Measurements from ENCODE around the gene AFAP1. TPM values are rescaled to one million over a fixed set of nuclear protein-coding genes. Genes with fewer than 3 reads are reported as not detected.

Gene AFAP1
- total RNA-seq, 4 donors from 2014 or later = 25.1 to 56.9 (median 26.4) TPM

DNA sequence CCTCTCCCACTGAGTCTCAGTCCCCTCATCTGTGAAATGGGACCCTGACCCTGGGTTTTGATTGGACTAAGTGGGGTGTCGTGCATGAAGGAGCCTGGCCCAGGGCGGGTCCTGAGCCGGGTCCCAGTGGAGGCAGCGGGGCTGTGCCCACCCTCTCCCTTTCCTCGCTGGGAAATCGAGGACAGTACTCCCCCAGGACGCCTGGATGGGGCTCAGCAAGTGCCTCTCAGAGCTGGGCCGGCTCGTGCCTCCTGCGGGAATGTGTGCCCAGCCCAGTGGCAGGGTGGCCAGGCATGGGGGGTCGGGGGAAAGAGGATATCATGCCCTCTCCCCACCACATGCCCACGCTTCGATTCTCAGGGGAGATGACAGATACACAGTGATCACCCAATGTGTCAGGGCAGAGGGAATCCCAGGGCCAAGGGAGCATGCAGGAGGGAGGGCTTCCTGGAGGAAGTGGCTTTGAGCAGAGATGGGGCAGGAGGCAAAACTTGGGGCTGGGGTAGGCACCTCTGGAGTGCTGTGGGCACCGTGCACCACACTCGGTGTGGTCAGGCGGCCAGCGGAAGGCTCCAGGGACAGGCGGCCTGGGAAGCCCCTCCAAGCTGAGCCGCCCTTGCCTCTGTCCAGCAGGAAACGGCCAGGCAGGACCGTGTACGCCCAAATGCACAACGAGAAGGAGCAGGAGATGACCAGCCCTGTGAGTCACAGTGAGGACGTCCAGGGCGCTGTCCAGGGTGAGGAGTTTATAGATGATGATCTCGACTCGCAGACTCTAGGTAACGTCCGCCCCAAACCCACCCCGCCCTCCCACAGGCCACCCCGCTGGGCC, 203.0 kb downstream of the AFAP1 start:
- Histone ChIP-seq H3K4me1 (no peaks in the 10 kb centered on the region), H3K36me3 (no peaks in the 10 kb centered on the region), H3K27me3 (peaks cover 3% of the 10 kb centered on the region), H3K27ac (no peak overlapping the region), H3K4me3 (no peak overlapping the region), H3K9me3 (no peaks in the 10 kb centered on the region)
- TF ChIP-seq EP300 (IDR thresholded peaks at IDR 0.05; ENCODE audit: low read depth) = no peak
- TF ChIP-seq, protein P1, sequence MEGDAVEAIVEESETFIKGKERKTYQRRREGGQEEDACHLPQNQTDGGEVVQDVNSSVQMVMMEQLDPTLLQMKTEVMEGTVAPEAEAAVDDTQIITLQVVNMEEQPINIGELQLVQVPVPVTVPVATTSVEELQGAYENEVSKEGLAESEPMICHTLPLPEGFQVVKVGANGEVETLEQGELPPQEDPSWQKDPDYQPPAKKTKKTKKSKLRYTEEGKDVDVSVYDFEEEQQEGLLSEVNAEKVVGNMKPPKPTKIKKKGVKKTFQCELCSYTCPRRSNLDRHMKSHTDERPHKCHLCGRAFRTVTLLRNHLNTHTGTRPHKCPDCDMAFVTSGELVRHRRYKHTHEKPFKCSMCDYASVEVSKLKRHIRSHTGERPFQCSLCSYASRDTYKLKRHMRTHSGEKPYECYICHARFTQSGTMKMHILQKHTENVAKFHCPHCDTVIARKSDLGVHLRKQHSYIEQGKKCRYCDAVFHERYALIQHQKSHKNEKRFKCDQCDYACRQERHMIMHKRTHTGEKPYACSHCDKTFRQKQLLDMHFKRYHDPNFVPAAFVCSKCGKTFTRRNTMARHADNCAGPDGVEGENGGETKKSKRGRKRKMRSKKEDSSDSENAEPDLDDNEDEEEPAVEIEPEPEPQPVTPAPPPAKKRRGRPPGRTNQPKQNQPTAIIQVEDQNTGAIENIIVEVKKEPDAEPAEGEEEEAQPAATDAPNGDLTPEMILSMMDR (IDR thresholded peaks at IDR 0.05) = no peak
- TF ChIP-seq POLR2A (IDR thresholded peaks at IDR 0.05) = no peak
- TF ChIP-seq POLR2AphosphoS5 (IDR thresholded peaks at IDR 0.05) = no peak
- 66% methylated on average over 31 of the region's 31 CpGs; no CpG with 5 or more reads in 1 of the 2 donors for WGBS, 2 donors (ENCODE audit: low coverage in 1 of 2)
- intact Hi-C loops (cut with DNase I; ENCODE audit: low total_unique reads) (no loop called here), in situ Hi-C loops (cut with MboI; ENCODE audit: low pct_ligation_motif_present in 1 of 4, low pct_unique_long_range_greater_than_20kb in 1 of 4, low sequenced_read_pairs in 3 of 4) (no loop called here)
- no peak for DNase-seq

- 84% methylated on average over 8 of the region's 8 CpGs; no CpG with 5 or more reads in 1 of the 2 donors for WGBS, 2 donors (ENCODE audit: low coverage in 1 of 2)
- Histone ChIP-seq H3K27ac (no peak overlapping the region), H3K27me3 (peaks cover 3% of the 10 kb centered on the region), H3K4me3 (no peak overlapping the region), H3K36me3 (no peaks in the 10 kb centered on the region), H3K9me3 (no peaks in the 10 kb centered on the region), H3K4me1 (no peaks in the 10 kb centered on the region)
- in situ Hi-C loops (cut with MboI; ENCODE audit: low pct_ligation_motif_present in 1 of 4, low pct_unique_long_range_greater_than_20kb in 1 of 4, low sequenced_read_pairs in 3 of 4) = no loop called here
- no peak for TF ChIP-seq POLR2AphosphoS5 (IDR thresholded peaks at IDR 0.05)
- TF ChIP-seq POLR2A (IDR thresholded peaks at IDR 0.05) = no peak
- TF ChIP-seq EP300 (IDR thresholded peaks at IDR 0.05; ENCODE audit: low read depth) = no peak
- TF ChIP-seq, protein P1 (IDR thresholded peaks at IDR 0.05) = no peak
- DNase-seq = no peak
- intact Hi-C loops (cut with DNase I; ENCODE audit: low total_unique reads) = no loop called here
These were observed 203.7 kb downstream of the AFAP1 start for GRCh38 chr4:7735961-7736360.

DNA sequence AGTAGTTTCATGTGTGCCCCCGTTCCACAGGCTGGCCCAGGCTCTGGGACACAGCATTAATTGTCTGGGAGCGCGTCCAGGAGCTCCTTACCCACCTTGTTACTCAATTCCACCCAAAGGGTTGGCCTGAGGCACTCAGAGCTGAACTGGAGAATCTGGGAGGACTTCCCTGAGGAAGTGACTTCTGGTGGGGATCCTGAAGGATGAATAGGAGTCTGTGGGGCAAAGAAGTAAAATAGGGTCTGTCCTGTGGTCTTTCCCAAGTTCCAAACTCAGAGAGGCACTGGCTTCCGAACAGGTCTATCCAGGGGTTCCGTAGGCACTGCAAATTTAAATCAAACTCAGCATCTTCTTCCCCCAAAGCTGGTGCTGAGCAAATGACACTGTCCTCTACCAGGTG, 204.3 kb downstream of the AFAP1 start:
- Histone ChIP-seq H3K4me3 (no peak overlapping the region), H3K27ac (no peak overlapping the region), H3K9me3 (no peaks in the 10 kb centered on the region), H3K36me3 (no peaks in the 10 kb centered on the region), H3K4me1 (no peaks in the 10 kb centered on the region), H3K27me3 (peaks cover 3% of the 10 kb centered on the region)
- WGBS, 2 donors (ENCODE audit: low coverage in 1 of 2) = 79% methylated on average over 5 of the region's 5 CpGs; no CpG with 5 or more reads in 1 of the 2 donors
- no peak for TF ChIP-seq POLR2A (IDR thresholded peaks at IDR 0.05)
- TF ChIP-seq, protein P1 (IDR thresholded peaks at IDR 0.05) = no peak
- TF ChIP-seq POLR2AphosphoS5 (IDR thresholded peaks at IDR 0.05) = no peak
- TF ChIP-seq EP300 (IDR thresholded peaks at IDR 0.05; ENCODE audit: low read depth) = no peak
- no peak for DNase-seq
- in situ Hi-C loops (cut with MboI; ENCODE audit: low pct_ligation_motif_present in 1 of 4, low pct_unique_long_range_greater_than_20kb in 1 of 4, low sequenced_read_pairs in 3 of 4) = no loop called here
- intact Hi-C loops (cut with DNase I; ENCODE audit: low total_unique reads) = no loop called here

DNA sequence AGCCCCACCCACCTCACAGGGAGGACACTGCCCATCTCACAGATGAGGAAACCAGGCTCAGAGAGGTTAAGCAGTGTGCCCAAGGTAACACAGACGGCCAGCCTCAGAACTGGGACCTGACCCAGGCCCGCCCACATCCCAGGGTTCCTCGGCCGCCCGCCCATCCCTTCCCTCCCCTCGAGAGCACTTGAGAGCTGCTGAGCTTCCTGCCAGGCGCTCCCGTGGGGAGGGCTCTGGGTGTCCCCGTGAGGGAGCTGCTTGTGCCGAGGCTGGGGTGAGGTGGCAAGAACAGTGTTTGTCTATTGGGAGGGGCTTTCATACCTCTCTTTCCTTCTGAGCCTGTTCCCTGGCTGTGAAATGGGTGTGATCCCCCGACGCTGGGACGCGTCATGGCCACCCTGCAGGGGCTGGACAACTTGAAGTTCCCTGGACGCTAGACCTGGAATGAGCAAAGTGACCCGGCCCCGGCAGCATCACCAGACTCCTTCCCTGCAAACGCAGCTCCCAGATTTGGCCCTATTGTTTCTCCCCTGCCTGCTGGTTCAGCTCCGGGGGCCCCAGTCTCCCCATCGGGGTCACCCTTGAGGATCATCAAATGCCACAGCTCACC, 204.9 kb downstream of the AFAP1 start:
- no peak for DNase-seq
- in situ Hi-C loops (cut with MboI; ENCODE audit: low pct_ligation_motif_present in 1 of 4, low pct_unique_long_range_greater_than_20kb in 1 of 4, low sequenced_read_pairs in 3 of 4) (no loop called here), intact Hi-C loops (cut with DNase I; ENCODE audit: low total_unique reads) (no loop called here)
- Histone ChIP-seq H3K27ac (no peak overlapping the region), H3K36me3 (no peaks in the 10 kb centered on the region), H3K4me1 (no peaks in the 10 kb centered on the region), H3K4me3 (no peak overlapping the region), H3K9me3 (no peaks in the 10 kb centered on the region), H3K27me3 (peaks cover 3% of the 10 kb centered on the region)
- TF ChIP-seq POLR2A (IDR thresholded peaks at IDR 0.05) = no peak
- TF ChIP-seq EP300 (IDR thresholded peaks at IDR 0.05; ENCODE audit: low read depth) = no peak
- WGBS, 2 donors (ENCODE audit: low coverage in 1 of 2) = 53% methylated on average over 20 of the region's 20 CpGs; no CpG with 5 or more reads in 1 of the 2 donors

Measured in transverse colon (tissue), 4 donors.